NCI-H1436 treated with DMSO at 0.1 percent for 48 hours (cell line): ENCODE data around the gene ADM2.
A peak's percentile ranks its signal among the peaks of the same experiment; 100 is the strongest.

ENCODE experiments used
- DNase-seq: peaks from one replicate; lab custom pipeline; 2025; lab: John Stamatoyannopoulos, UW

ADM2 gene

GRCh38 chr22:50467773-50468440, 13.4 kb upstream of the ADM2 start:
- DNase-seq = no peak

- DNase-seq = no peak
Observed at GRCh38 chr22:50468626-50469025, 12.7 kb upstream of the ADM2 start.

GRCh38 chr22:50469377-50470305, 11.7 kb upstream of the ADM2 start:
- DNase-seq = peak; percentile 68

GRCh38 chr22:50470491-50470890, 10.9 kb upstream of the ADM2 start:
- DNase-seq = no peak

GRCh38 chr22:50471197-50471847, 10.0 kb upstream of the ADM2 start:
- DNase-seq = no peak

GRCh38 chr22:50471962-50472361, 9.4 kb upstream of the ADM2 start:
- no peak for DNase-seq

- no peak for DNase-seq
Observed at GRCh38 chr22:50473088-50473487, 8.3 kb upstream of the ADM2 start.

- DNase-seq = no peak
Observed at GRCh38 chr22:50473855-50474671, 7.3 kb upstream of the ADM2 start.

GRCh38 chr22:50474710-50475651, 6.4 kb upstream of the ADM2 start, which contains the start of gene SBF1:
Gene SBF1, minus strand, starts transcription at chr22:50475035. Its CDS starts 195 bp downstream, at chr22:50474840.
- DNase-seq = no peak

- no peak for DNase-seq
Observed at GRCh38 chr22:50475652-50476002, 5.7 kb upstream of the ADM2 start.

GRCh38 chr22:50476868-50477267, 4.5 kb upstream of the ADM2 start:
- peak; percentile 90 for DNase-seq

GRCh38 chr22:50477923-50478322, 3.4 kb upstream of the ADM2 start:
- DNase-seq = no peak

- DNase-seq = no peak
Observed at GRCh38 chr22:50479721-50480120, 1.6 kb upstream of the ADM2 start.

- no peak for DNase-seq
Observed at GRCh38 chr22:50481045-50481439, 301 bp upstream of the ADM2 start.

GRCh38 chr22:50482107-50483074, 1.0 kb downstream of the ADM2 start:
- DNase-seq = no peak

- no peak for DNase-seq
Observed at GRCh38 chr22:50483106-50483505, 1.8 kb downstream of the ADM2 start.

- DNase-seq = no peak
Observed at GRCh38 chr22:50483556-50483955, 2.2 kb downstream of the ADM2 start.

- no peak for DNase-seq
Observed at GRCh38 chr22:50483977-50484853, 2.9 kb downstream of the ADM2 start.
